GM21825 (cell line): ENCODE data around the gene AHRR.
A peak's percentile ranks its signal among the peaks of the same experiment; 100 is the strongest.

Experiments
- ATAC-seq: cut with Tn5 transposase; IDR thresholded peaks from one replicate; pipeline ENCODE4 v1.9.1; 2021; ENCODE audit warnings: mild to moderate bottlenecking, moderate library complexity; ENCODE audit not compliant: unreplicated experiment

Gene AHRR

DNA sequence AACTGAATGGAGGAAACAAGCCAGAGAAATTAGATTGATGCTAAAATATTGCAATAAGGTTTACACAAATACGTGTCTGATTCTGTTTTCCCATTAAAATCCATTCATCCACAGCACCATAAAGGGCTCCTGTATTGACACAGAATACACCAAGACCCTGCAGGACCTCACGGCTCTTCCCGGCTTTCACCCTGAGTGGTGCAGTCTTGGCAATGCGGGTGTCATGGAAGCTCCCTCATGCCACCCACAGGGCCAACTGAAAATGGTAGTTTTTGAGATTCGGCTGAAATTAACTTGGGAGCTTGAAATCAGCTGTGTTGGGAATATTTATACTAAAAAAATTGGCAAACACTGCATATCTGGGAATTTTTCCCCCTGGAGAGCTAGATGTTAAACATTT, 104.2 kb downstream of the AHRR start:
- ATAC-seq, result no peak

DNA sequence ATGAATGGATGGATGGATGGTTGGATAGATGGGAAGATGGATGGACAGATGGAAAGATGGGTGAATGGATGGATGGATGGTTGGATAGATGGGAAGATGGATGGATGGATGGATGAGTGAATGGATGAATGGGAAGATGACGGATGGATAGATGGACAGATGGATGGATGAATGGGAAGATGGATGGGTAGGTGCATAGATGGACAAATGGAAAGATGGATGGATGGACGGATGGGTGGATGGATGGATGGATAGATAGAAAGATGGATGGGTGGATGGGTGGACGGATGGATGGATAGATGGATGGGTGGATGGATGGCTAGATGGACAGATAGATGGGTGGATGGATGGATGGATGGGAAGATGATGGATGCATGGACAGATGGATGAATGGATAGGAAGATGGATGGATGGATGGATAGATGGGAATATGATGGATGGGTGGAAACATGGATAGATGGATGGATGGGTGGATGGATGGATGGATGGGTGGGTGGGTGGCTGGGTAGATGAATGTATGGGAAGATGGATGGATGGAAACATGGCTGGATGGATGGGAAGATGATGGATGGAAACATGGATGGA, 105.0 kb downstream of the AHRR start:
- ATAC-seq, result no peak

DNA sequence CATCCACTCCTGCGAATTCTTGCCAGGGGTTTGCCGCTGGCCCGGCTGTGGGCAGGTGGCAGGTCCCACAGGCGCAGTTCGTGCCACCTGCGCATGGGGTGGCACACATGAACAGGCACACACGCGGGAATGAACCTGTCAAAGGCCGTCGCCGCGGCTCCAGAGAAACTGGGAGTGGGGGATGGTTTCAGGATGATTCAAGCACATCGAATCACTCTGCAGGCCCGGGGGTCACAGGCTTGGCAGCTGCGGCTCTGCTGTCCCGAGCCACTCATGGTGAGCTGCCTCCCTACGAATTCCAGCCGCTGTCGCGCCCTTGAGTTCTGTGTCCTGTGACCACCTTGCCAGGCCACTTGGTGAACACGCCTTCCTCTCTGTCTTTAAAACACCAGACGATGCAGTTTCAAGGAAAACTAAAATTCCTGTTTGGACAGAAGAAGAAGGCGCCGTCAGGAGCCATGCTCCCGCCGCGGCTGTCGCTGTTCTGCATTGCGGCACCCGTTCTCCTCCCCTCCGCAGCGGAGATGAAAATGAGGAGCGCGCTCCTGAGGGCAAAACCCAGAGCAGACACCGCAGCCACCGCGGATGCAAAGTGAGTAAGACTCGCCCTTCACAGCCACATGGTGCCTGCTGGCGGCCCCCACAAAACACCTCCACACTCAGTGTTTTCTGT, 106.0 kb downstream of the AHRR start:
- no peak for ATAC-seq

DNA sequence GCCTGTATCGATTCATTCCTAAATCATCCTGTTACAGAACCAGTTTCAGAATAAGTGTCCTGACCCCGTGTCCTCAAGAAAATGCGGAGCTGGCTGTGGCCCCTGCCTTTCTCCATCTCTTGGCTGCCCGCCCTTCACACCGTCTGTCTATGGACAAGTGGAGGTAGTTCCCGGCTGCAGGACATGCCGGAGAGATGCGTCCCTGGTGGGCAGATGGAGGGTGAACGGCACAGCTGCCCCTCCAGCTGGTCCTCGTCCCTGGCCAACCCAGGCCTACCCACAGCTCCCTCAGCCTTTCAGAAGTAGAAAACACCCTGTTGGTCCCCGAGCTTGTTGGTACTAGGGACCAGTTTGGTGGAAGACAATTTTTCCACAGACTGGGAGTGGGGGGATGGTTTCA, 106.7 kb downstream of the AHRR start:
- no peak for ATAC-seq

DNA sequence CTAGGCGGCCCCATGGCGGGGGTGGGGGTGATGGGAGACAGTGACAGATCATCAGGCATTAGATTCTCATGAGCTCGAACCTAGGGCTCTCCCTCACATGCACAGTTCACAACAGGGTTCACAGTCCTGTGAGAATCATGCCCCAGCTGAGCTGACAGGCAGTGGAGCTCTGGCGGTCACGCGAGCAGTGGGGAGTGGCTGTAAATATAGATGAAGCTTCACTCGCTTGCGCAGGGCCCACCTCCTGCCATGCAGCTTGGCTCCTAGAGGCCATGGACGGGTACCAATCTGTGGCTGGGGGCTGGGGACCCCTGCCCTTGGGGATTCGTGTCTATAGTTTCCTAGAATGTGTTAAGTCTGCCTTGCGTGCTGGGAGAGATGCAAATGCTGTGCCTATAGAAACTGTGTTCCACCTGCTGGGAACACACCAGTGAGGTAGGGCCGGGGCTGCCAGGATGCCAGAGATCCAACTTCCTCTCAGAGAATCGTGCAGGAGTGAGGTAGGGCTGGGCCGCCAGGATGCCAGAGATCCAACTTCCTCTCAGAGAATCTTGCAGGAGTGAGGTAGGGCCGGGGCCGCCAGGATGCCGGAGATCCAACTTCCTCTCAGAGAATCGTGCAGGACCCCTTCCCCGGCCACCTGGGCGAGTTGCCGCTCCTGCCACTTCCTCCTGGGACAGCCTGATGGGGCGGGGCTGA, 107.4 kb downstream of the AHRR start:
- no peak for ATAC-seq

DNA sequence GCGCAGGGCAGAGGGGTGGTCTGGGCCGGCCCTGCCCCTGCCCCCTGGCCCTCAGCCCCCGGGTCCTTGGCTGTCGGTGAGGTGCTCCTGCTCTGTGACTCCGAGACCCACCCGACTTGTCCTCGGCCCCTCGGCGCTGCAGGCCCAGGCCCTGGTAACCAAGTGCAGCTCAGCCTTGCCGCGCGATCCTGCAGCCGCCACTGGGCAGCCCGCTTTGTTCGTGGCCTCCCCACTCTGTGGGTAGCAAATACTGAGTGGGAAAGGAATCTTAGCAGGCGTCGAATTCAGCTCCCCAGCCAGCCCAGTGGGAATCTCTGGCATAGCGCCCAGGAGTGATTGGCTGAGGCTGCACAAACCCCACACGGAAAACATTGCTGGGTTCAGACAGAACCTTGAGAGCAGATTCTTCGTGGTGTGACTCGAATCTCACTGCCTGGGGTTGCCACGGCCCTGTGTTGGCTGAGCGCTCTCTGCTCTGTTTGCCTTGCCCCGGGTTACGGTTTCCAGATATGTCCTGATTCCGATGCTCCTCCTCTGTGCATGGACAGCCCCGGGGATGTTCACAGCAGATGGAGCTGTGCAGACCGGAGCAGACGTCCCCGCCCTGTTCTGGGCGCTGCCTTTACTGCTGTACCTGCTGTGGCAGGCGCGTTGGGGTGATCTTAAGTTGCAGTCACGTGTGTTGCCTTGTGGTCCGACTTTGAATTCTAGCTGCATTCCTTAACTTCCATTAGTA, 108.1 kb downstream of the AHRR start:
- no peak for ATAC-seq

DNA sequence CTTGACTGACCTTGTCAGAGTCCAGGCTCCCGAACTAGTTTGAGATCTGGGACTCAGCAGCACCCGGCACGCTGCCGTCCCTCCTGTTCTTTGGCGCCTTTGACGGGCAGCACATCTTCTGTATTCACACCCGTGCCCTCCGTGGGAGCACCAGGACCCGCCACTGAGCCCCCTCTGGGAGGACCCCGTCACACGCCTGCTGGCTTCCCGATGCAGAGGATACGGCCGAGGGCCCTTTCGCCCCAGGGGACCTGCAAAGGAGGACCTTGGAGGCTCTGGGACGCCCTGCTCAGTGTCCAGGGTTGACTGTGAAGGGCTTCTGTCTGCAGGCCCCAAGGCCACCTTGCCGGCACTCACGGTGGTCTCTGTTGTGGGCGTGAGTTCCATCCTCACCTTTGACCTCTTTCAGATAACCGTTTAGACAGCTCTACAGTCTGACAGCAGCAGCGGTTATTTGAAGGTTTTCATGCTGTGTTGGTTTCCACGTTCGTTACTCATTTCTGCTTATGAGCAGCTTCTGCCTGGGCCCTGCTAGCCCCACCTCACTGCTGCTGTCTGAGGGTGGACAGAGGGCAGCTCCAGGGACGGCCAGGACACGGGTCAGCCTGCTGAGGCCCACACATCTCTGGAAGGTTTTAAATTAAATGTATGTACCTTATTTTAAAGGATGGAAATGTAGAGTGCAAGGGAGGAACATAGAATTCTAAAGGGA, 108.9 kb downstream of the AHRR start:
- ATAC-seq, result no peak

DNA sequence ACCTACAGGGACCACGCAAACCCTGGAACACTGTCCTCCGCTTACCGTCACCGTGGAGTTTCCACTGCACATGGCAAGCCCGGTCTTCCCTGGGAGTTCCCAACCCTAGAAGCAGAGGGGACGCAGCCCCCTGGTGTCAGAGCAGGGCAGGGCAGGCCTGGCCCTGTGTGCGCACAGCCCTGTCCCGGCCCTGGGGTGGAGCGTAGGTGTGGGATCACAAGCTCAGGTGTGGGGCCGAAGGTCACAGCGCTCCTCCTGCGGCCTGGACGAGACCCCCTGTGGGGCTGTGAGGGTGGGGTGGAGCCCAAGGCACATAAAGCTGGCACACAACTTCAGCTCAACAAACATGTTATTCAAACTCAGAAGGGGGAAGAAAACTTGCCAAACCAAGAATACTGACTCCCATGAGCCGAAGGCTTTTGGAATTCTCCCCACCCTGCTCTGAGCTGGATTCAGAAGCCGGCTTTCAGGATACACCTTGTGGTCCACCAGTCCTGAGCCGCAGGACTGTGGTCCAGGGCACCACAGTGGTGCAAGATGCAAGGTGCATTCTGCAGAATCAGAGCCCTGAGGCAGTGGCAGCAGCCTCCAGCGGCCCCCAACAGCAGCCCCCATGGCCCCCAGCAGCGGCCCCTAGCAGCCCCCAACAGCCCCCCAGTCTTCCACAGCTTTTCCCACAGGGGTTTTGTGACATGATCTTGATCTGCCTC, 109.6 kb downstream of the AHRR start:
- peak; percentile 66 for ATAC-seq

DNA sequence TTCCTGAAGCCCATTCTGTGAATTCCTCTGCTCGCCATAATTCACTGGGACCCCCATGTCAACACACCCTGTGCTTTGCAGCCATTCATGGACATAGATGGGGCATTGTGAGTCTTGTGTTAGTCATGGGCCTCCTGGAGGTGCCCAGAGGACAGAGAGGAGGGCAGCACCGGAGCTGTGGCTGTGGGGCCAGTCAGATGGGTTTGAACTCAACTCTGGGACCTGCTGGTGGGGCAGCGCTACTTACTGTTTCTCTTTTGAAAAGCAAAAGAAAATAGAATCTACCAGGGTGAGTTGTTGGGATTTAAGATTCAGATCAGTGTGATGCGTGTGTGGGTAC, 110.2 kb downstream of the AHRR start:
- ATAC-seq, result no peak

DNA sequence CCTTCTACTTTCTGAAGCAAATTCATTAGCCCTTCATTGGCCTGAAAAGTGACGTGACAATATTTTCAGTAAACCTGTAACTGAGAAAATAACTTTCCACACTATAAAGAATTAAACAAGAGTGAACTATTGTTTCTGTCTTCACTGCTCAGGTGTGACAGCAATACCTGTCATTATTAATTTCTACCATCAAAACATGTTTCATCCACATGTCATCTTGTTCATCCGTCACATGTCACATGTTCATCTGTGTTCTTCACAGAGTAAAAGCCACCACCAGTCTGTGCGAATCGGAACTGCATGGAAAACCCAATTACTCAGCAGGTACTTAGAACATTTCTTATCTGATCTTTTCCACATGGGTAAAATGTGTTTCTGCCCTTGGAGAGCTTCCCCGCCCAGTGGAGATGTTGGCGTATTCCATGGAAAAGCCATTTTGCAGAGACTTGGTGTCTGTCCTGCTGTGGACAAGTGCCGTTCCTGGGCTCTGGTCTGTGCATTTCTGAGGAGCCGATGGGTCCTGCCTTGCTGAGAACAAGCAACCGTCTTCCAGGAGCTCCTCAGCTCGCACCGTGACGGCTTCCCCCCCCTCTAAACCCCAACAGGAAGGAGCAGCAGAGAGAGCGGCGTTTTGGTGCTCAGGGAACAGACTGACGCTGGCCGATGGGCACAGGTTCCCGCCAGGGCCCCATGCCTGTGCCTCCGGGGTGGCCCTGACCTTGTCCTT, 110.8 kb downstream of the AHRR start:
- no peak for ATAC-seq

DNA sequence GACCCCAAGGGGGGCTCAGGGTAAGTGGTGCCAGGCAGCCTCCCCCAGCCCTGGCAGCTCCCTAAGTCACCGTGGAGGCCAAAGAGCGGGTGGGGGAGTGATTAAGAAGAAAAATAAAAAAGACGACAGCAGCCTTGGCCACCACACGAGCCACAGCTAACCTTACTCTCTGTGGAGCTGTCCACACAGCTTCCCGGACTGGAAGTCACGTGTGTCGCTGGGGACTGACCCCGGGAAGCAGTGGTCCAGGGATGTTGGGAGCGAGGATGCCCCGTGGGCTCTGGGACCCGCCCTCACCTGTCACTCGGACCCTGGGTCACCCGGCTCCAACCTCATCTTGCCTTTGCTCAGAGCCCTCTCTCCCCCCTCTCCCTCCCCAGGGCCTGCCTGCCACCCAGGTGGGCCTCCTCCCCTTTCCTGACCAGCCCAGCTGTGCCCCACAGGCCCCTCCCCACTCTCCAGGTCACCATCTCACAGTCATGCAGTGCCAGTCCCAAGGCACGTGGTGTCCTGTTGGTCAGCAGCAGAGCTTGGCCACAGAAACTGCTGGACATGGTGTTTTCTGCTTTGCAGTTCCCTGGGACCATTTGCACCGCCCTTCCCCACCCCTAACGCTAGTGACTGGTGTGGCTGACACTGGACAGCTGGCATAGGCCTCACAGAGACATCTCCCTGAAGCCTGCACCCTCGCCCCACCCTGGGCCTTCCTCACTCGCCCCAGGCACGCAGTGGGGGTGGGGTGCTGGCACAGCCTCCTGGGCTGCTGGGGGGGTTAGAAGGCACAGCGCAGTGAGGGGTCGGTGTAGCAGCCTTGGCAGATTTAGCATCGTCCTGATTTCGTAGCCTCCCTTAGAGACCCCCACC, 111.6 kb downstream of the AHRR start:
- no peak for ATAC-seq

DNA sequence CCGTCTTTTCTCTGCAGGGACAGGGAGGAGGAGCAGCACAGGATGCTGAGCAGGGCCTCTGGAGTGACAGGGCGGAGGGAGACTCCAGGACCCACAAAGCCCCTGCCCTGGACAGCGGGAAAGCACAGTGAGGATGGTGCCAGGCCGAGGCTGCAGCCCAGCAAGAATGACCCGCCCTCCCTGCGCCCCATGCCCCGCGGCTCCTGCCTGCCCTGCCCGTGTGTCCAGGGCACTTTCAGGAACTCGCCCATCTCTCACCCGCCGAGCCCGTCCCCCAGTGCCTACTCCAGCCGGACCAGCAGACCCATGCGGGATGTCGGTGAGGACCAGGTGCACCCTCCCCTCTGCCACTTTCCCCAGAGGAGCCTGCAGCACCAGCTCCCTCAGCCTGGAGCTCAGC, 112.3 kb downstream of the AHRR start:
- no peak for ATAC-seq

DNA sequence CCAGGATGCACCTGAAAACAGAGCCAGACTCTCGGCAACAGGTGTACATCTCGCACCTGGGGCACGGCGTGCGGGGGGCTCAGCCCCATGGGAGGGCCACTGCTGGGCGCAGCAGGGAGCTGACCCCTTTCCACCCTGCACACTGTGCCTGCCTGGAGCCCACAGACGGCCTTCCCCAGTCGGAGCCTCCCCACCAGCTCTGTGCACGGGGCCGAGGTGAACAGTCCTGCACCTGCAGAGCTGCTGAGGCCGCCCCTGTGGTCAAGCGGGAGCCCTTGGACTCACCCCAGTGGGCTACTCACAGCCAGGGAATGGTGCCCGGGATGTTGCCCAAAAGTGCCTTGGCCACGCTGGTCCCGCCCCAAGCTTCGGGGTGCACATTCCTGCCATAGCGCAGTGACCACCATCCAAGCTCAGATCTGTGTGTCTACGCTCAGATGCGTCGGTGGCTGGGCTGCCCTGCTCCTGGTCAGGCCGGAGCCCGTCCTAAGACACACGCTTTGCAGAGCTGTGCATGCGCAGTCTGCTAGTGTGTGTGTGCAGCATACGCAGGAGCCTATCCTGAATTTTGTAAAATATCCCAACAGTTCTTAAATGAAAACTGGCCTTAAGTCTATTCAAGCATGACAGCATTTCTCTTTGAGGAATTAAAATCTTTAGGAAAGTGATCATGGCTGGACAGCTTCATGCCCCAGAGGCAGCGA, 113.1 kb downstream of the AHRR start:
- ATAC-seq, result no peak

DNA sequence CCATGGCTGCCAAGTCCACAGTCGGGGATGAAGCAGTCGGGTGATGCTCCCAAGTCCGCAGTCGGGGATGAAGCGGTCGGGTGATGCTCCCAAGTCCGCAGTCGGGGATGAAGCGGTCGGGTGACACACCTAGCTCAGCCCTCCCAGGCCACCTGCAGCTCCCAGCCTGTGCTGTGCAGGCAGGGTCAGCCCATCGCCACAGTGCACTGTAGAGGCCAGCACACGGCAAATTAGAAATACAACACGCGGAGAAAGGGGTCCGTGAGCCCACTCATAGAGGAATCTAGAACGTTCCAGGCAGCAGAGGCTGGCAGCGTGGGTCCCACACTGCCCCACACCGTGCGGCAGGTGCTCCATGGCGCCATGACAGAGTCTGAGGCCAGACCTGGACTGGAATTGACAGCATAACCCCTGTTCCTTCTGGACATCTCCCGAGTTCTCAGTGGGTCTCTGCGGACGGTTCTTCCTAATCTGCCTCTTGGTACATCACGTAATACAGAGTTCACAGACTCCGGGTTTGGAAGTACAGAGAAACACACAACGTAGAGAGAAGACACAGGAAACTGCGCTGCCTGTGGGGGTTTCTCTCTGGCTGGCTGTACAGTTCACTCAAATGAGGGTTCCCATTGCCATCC, 113.8 kb downstream of the AHRR start:
- ATAC-seq, result no peak

DNA sequence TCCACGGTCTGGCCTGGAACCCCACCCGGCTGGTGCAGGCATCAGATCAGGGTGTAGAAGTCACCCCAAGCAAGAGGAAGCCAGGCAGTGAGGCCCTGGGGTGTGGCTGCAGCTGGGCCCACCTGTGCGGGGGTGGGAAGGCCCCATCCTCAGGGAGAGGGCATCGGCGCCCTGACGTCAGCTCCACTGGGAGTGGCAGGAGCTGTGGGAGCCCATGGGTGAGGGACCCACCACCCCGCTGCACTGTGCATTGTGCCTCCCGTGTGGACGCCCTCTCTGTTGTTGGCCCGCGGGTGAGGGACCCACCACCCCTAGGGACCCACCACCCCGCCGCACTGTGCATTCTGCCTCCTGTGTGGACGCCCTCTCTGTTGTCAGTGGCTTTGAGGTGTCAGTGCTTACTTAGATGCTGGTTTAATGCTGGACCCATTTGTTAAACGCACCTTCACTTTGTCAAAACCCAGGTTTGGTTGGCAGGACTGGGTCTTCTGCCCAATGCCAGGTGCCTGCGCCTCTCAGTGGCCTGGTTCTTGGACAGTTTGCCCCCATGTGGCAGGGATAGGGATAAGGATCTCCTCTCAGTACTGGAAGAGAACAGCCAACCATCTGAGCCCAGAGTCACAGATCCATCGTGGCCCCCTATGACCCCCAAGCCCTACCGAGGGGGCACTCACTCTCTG, 114.6 kb downstream of the AHRR start:
- ATAC-seq, result no peak

DNA sequence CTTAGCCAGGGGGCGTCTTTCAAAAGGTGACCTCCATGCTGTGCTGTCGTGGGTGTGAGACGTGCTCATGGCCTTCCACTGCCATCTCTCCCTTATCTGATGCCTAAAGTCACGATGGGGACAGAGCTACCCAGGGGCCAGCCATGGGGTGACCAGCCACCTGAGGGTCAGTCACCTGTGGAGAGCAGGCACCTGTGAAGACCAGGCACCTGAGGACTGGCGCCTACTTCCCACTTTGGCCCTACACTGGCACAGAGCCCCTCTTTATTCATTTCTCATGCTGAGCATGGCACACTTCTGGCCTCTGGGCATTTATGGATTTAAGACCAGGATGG, 115.1 kb downstream of the AHRR start:
- no peak for ATAC-seq

DNA sequence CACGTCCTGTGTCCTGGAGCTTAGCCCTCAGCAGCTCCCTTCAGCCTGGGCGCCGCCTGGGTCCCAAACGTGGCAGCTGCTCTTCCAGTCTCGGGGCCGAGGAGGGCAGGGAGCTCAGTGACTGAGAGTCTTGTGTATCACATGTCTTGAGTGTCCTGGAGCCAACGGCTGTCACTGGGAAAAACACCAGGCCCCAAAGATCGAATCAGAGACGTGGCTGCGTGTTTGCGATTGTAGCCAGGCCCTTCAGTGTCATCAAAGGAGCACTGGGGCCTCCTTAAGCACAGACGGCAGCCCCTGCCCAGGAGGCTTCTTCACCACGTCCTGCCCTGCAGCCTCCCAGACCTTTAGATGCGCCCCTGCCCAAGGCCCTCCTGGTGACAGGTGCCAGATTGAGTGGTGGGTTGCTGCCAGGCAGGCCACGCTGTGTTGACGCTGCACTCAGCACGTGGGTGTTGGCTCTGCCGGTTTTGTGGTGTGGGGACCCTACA, 115.8 kb downstream of the AHRR start:
- no peak for ATAC-seq
